K562 (cell line): ENCODE data around the gene TMSB10. TPM values are rescaled to one million over a fixed set of nuclear protein-coding genes. Genes with fewer than 3 reads are reported as not detected.
A peak's percentile ranks its signal among the peaks of the same experiment; 100 is the strongest.

Experiments
- ATAC-seq: fragments of 200-7000 bp; cut with Tn5 transposase; 3 replicates; pipeline ENCODE4 v1.9.1; 2020; ENCODE audit warnings: moderate library complexity
- BruUV-seq: library from RNA; stranded (reverse); fragments of 400-500 nt; replicated peaks from 2 replicates; lab custom pipeline; 2021; lab: Mats Ljungman, UMichigan
- CTCF ChIA-PET: fragments of 300-600 bp; formaldehyde crosslinking; extraction: SDS; loops from one replicate; lab custom pipeline; 2021; ENCODE audit warnings: low intra/inter-chr PET ratio; lab: Yijun Ruan, JAX
- POLR2A ChIA-PET: fragments of 300-600, 350-650 bp; sonication (Branson Sonifier 250); formaldehyde crosslinking; extraction: SDS; loops from one replicate; lab custom pipeline; 2021; ENCODE audit warnings: antibody characterized with exemption, inconsistent platforms; lab: Yijun Ruan, JAX
- DNase-seq, 4 experiments: peaks; one replicate each; pipeline versions ENCODE4 v3.0.0 to v3.0.0-alpha.2; 2011 to 2018; ENCODE audit warnings: low spot score in 3 of 4, mixed read lengths in 3 of 4; ENCODE audit errors: extremely low read depth in 1 of 4
- FAIRE-seq: peaks from 2 replicates; lab custom pipeline; 2011; peaks lifted over from hg19 to GRCh38; lab: Jason Lieb, UNC
- H2AFZ ChIP-seq: 2 replicates; pipeline ENCODE4 v1.6.0; 2011; ENCODE audit warnings: low read depth, low read length, control low read depth, inconsistent platforms
- H3K27ac ChIP-seq: fragments of 200-600 bp; 3 replicates; pipeline ENCODE4 v1.8.0; 2011; ENCODE audit warnings: low read depth, mild to moderate bottlenecking, control low read depth, inconsistent platforms, low read length, moderate library complexity, mixed read lengths; ENCODE audit errors: extremely low read depth
- H3K27me3 ChIP-seq, 2 experiments: fragments of 300-600 bp in 1 of 2; 2 replicates in 1 of 2; 3 replicates in 1 of 2; pipeline versions ENCODE4 v1.6.0 to v1.8.0; 2011; ENCODE audit warnings: inconsistent platforms in 2 of 2, low read length in 2 of 2, mild to moderate bottlenecking in 1 of 2, mixed read lengths in 1 of 2, moderate library complexity in 1 of 2; ENCODE audit not compliant: control insufficient read depth in 2 of 2, insufficient read depth in 2 of 2
- H3K36me3 ChIP-seq: fragments of 300-600 bp; 3 replicates; pipeline ENCODE4 v1.8.0; 2011; ENCODE audit warnings: mild to moderate bottlenecking, low read length, inconsistent platforms; ENCODE audit not compliant: control insufficient read depth, insufficient read depth
- H3K4me1 ChIP-seq, 2 experiments: fragments of 200-600 bp in 1 of 2; replicated peaks in 1 of 2; 2 replicates in 1 of 2; 3 replicates in 1 of 2; pipeline versions ENCODE4 v1.5.1 to v1.8.0; 2011; ENCODE audit warnings: inconsistent platforms in 2 of 2, low read length in 2 of 2, mild to moderate bottlenecking in 1 of 2, mixed read lengths in 1 of 2, moderate library complexity in 1 of 2; ENCODE audit not compliant: control insufficient read depth in 2 of 2, insufficient read depth in 2 of 2
- H3K4me2 ChIP-seq: 2 replicates; pipeline ENCODE4 v1.6.1; 2011; ENCODE audit warnings: low read length, control low read depth, inconsistent platforms, mixed read lengths; ENCODE audit not compliant: insufficient read depth
- H3K4me3 ChIP-seq: fragments of 200-600 bp; sonication (generic), shearing (Covaris generic); 2 replicates; pipeline ENCODE4 v1.5.1; 2016; ENCODE audit warnings: control low read depth, inconsistent platforms
- H3K79me2 ChIP-seq: fragments of 200-600 bp; 3 replicates; pipeline ENCODE4 v1.8.0; 2011; ENCODE audit warnings: low read length, inconsistent platforms; ENCODE audit not compliant: control insufficient read depth, insufficient read depth
- H3K9ac ChIP-seq, 2 experiments: 2 replicates each; pipeline versions ENCODE4 v1.6.0 to v1.6.1; 2011; ENCODE audit warnings: low read depth in 2 of 2, low read length in 2 of 2, control low read depth in 1 of 2, inconsistent platforms in 1 of 2, mild to moderate bottlenecking in 1 of 2, mixed read lengths in 1 of 2; ENCODE audit not compliant: insufficient read depth in 1 of 2
- H3K9me1 ChIP-seq: one replicate; pipeline ENCODE4 v1.6.0; 2011; ENCODE audit warnings: inconsistent platforms, mild to moderate bottlenecking, low read length, moderate library complexity; ENCODE audit not compliant: control insufficient read depth, insufficient read depth
- H3K9me3 ChIP-seq: replicated peaks from 2 replicates; pipeline ENCODE4 v1.5.1; 2011; ENCODE audit warnings: low read depth, low read length, inconsistent platforms; ENCODE audit not compliant: control insufficient read depth, insufficient read depth
- H4K20me1 ChIP-seq: replicated peaks from 2 replicates; pipeline ENCODE4 v1.6.1; 2011; ENCODE audit warnings: low read length, inconsistent platforms, mixed read lengths; ENCODE audit not compliant: control insufficient read depth, insufficient read depth
- CREB3L1 ChIP-seq: fragments of 450-650 bp; IDR thresholded peaks from 2 replicates; pipeline ENCODE4 v1.6.1; 2014; ENCODE audit warnings: low read depth, mild to moderate bottlenecking, moderate library complexity, borderline replicate concordance
- DEAF1 ChIP-seq: fragments of 450-650 bp; formaldehyde crosslinking; IDR thresholded peaks from 2 replicates; pipeline ENCODE4 v1.4.0; 2020; ENCODE audit warnings: mild to moderate bottlenecking, moderate library complexity
- ELF4 ChIP-seq: fragments of 450-650 bp; formaldehyde crosslinking; IDR thresholded peaks from 2 replicates; pipeline ENCODE4 v1.4.0; 2022; ENCODE audit warnings: missing genetic modification characterization
- ESRRA ChIP-seq: fragments of 450-650 bp; IDR thresholded peaks from 2 replicates; pipeline ENCODE4 v1.6.1; 2014; ENCODE audit warnings: low read depth, mild to moderate bottlenecking, moderate library complexity, borderline replicate concordance
- ESRRB ChIP-seq: fragments of 250-450 bp; sonication (Bioruptor Pico); IDR thresholded peaks from 2 replicates; pipeline ENCODE4 v1.5.0; 2020; ENCODE audit warnings: mild to moderate bottlenecking, moderate library complexity, borderline replicate concordance
- HOMEZ ChIP-seq: fragments of 250-450 bp; sonication (Bioruptor Pico); IDR thresholded peaks from 2 replicates; pipeline ENCODE4 v1.4.0; 2020; ENCODE audit warnings: mild to moderate bottlenecking, moderate library complexity
- IRF9 ChIP-seq: fragments of 450-650 bp; IDR thresholded peaks from 2 replicates; pipeline ENCODE4 v1.6.1; 2016; ENCODE audit warnings: missing biosample characterization, missing genetic modification characterization
- NONO ChIP-seq, 2 experiments: fragments of 200-400 bp in 1 of 2; fragments of 450-650 bp in 1 of 2; formaldehyde crosslinking in 1 of 2; IDR thresholded peaks; 2 replicates each; pipeline ENCODE4 v1.6.1; 2017; ENCODE audit warnings: low read depth in 2 of 2, mild to moderate bottlenecking in 2 of 2, moderate library complexity in 2 of 2, low read length in 1 of 2
- PATZ1 ChIP-seq: fragments of 250-450 bp; sonication (Bioruptor Pico); IDR thresholded peaks from 2 replicates; pipeline ENCODE4 v1.5.0; 2020; ENCODE audit warnings: mild to moderate bottlenecking, borderline replicate concordance
- SMARCB1 ChIP-seq: IDR thresholded peaks from 2 replicates; pipeline ENCODE4 v1.6.1; 2011; ENCODE audit warnings: improper control_type of control experiment, low read depth; ENCODE audit not compliant: insufficient read length
- SMC3 ChIP-seq: conservative IDR thresholded peaks from 2 replicates; pipeline ENCODE4 v1.6.1; 2011; ENCODE audit warnings: low read depth, low read length, improper control_type of control experiment; ENCODE audit not compliant: insufficient read depth
- WGBS: fragments of 100-300 bp; shearing (Covaris generic); methylation state at CpG from one replicate; pipeline ENCODE4 v1.1.6; 2016; ENCODE audit warnings: low coverage, mixed read lengths; ENCODE audit not compliant: insufficient coverage; ENCODE audit errors: missing lambda C conversion rate; 5-methylcytosine and 5-hydroxymethylcytosine counted together
- in situ Hi-C: fragments of 300-500 bp; cut with MboI; formaldehyde crosslinking; loops from 4 replicates; pipeline ENCODE4 v1.15.0; 2018; ENCODE audit warnings: inconsistent platforms, mixed read lengths
- intact Hi-C: fragments of 100-400 bp; cut with micrococcal nuclease; formaldehyde crosslinking; loops from 2 replicates; pipeline ENCODE4 v1.14.2; 2022
- polyA plus RNA-seq, 8 experiments: library from polyadenylated mRNA; depleted of rRNA in 4 of 8; stranded (reverse) in 5 of 8; unstranded in 3 of 8; fragments of >200 nt; fragmentation: Nextera tagmentation in 2 of 8; fragmentation: Illumina TruSeq in 1 of 8; extraction: Ambion mirVana in 2 of 8; extraction: Trizol in 1 of 8; gene quantifications; 2 replicates each; pipeline versions ENCODE4 v1.2.1 to v1.2.3, GENCODE V29; 2011 to 2014; ENCODE audit warnings: inconsistent platforms in 1 of 8, missing spikeins in 1 of 8
- total RNA-seq, 7 experiments: library from RNA; depleted of rRNA in 6 of 7; stranded (reverse); fragments of >200 nt in 6 of 7; fragmentation: Illumina TruSeq in 2 of 7; extraction: Trizol in 2 of 7; gene quantifications; 2 replicates each; pipeline versions ENCODE4 v1.2.1 to v1.2.3, GENCODE V29; 2011 to 2021; ENCODE audit warnings: low replicate concordance in 1 of 7

TMSB10 gene
- total and polyA plus RNA-seq, 9 of the 15 experiments (the other 6 are each of a cell fraction or from before 2014, with no cell fraction given): 382 to 2,226 (median 959) TPM

GRCh38 chr2:84865181-84865783 lies 40.2 kb upstream of the TMSB10 start:
- POLR2A ChIA-PET: no interaction called here
- peak; percentile 72 for ATAC-seq
- H3K4me3 ChIP-seq: no peak overlapping the region
- TF ChIP-seq PATZ1 (CRISPR knock-in tag) (no peak), IRF9 (tag) (no peak), DEAF1 (CRISPR knock-in tag) (peak; percentile 42), SMC3 (0 out of 2 replicates have a peak, but pooled peaks have one; percentile 7), HOMEZ (no peak), NONO (IDR thresholded peaks at IDR 0.05; ENCODE audit: low read depth in 2 of 2, low read length in 1 of 2) (no peak), SMARCB1 (no peak), ESRRA (no peak), ESRRB (CRISPR knock-in tag) (no peak), CREB3L1 (no peak), ELF4 (CRISPR knock-in tag) (no peak)

More at GRCh38 chr2:84865181-84865783, 40.2 kb upstream of the TMSB10 start:
- 3% methylated on average over 6 of the region's 6 CpGs for WGBS
- Histone ChIP-seq H3K9me3 (no peaks in the 10 kb centered on the region), H3K79me2 (no peaks in the 10 kb centered on the region), H4K20me1 (no peaks in the 10 kb centered on the region; the same call in 1 of the 2 replicates), H3K36me3 (no peaks in the 10 kb centered on the region), H3K9ac (no peak overlapping the region), H3K4me1 (no peaks in the 10 kb centered on the region), H3K4me2 (no peak overlapping the region), H3K27ac (no peak overlapping the region), H3K27me3 (peaks cover 14 to 36% of the 10 kb centered on the region in 2 experiments), H3K9me1 (no peaks in the 10 kb centered on the region), H2AFZ (no peak overlapping the region)
- CTCF ChIA-PET: interaction anchor here (1.5 to 1.6 kb wide), 2 partner anchors 60 to 370 kb away, joined by 3 to 5 read pairs; no protein-coding TSS in a partner anchor
- in situ Hi-C loops: loop anchor here (5.0 kb wide), 1 partner anchor 368 kb away; no protein-coding TSS in a partner anchor
- DNase-seq (no peak), FAIRE-seq (peak; percentile 83)
- intact Hi-C loops: loop anchor here (1.0 kb wide), 1 partner anchor 370 kb away; no protein-coding TSS in a partner anchor
- BruUV-seq: no TSS peak
